Muscle layer of colon (tissue), 2 donors: ENCODE data around the gene ADIPOR1.
"Not testable (repeated sequence)": the region's sequence is repeated elsewhere in the genome, so short reads cannot be mapped to it uniquely, and the experiment has no call there.

Source experiments
- H3K27ac ChIP-seq: one replicate; pipeline ENCODE4 v1.7.0; 2013; ENCODE audit warnings: low read depth, mild to moderate bottlenecking, low read length, moderate library complexity
- H3K27me3 ChIP-seq, 2 donors: one replicate each; pipeline ENCODE4 v1.7.0; 2013; ENCODE audit warnings: low read length in 2 of 2, mild to moderate bottlenecking in 2 of 2; ENCODE audit not compliant: insufficient read depth in 2 of 2, control insufficient read depth in 1 of 2
- H3K36me3 ChIP-seq: one replicate; pipeline ENCODE4 v1.7.0; 2013; ENCODE audit warnings: mild to moderate bottlenecking, low read length; ENCODE audit not compliant: insufficient read depth
- H3K4me1 ChIP-seq: one replicate; pipeline ENCODE4 v1.7.0; 2013; ENCODE audit warnings: mild to moderate bottlenecking, low read length; ENCODE audit not compliant: insufficient read depth
- H3K4me3 ChIP-seq, 2 donors: one replicate each; pipeline ENCODE4 v1.7.0; 2013; ENCODE audit warnings: low read length in 2 of 2, low read depth in 1 of 2, mild to moderate bottlenecking in 1 of 2, moderate library complexity in 1 of 2
- H3K9ac ChIP-seq: one replicate; pipeline ENCODE4 v1.7.0; 2013; ENCODE audit warnings: low read length
- H3K9me3 ChIP-seq: one replicate; pipeline ENCODE4 v1.7.0; 2013; ENCODE audit warnings: mild to moderate bottlenecking, low read length
- donor health status: abdominal sarcoma.
- donor health status: Adenocarcinoma of cecum.

ADIPOR1 gene

GRCh38 chr1:202989879-202990278 lies 31.8 kb upstream of the ADIPOR1 start:
- Histone ChIP-seq H3K4me1 (no peaks in the 10 kb centered on the region), H3K4me3 (no peak overlapping the region), H3K27ac (no peak overlapping the region), H3K9me3 (no peaks in the 10 kb centered on the region), H3K9ac (no peak overlapping the region), H3K36me3 (no peaks in the 10 kb centered on the region), H3K27me3 (no peaks in the 10 kb centered on the region)

DNA sequence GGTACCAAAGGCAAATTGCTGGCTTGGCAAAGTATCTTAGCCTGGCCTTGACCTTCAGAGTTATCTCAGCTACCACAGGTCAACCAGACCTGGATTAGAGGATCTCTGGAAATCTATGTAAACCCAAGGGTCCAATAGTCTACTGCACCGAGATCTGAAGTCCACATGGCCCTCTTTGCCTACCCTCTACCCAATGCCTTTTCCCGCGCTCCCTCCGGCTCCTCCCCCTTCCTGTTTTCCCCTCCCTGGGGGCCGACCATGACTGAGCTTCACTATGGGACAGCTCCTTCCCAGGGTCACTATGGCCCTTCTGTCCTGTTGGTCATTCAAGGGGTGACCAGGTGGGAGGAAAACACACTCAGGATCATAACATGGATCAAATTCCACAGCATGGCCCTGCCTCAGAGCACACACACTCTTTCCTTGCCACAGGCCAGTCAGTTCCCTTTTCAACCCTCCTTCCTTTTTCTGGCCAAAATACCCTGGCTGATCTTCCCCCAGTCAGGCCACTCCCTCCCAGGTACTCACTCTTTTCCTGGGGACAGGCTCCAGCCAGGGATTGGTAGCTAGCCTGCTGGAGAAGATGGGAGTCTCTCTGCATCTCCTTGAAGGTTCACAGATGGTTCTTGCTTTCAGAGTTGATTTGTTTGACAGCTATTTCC lies 29.9 kb upstream of the ADIPOR1 start:
- Histone ChIP-seq H3K9ac (no peak overlapping the region), H3K9me3 (no peaks in the 10 kb centered on the region), H3K27ac (no peak overlapping the region), H3K36me3 (no peaks in the 10 kb centered on the region), H3K27me3 (no peaks in the 10 kb centered on the region), H3K4me1 (no peaks in the 10 kb centered on the region), H3K4me3 (no peak overlapping the region)

GRCh38 chr1:202987255-202987654 lies 29.1 kb upstream of the ADIPOR1 start:
- Histone ChIP-seq H3K27ac (no peak overlapping the region), H3K4me3 (no peak overlapping the region), H3K27me3 (no peaks in the 10 kb centered on the region), H3K36me3 (no peaks in the 10 kb centered on the region), H3K9me3 (no peaks in the 10 kb centered on the region), H3K4me1 (no peaks in the 10 kb centered on the region), H3K9ac (no peak overlapping the region)

GRCh38 chr1:202986120-202986519 lies 28.0 kb upstream of the ADIPOR1 start:
- H3K4me1 ChIP-seq, H3K36me3 ChIP-seq, H3K4me3 ChIP-seq, H3K9me3 ChIP-seq, H3K27ac ChIP-seq, H3K9ac ChIP-seq, H3K27me3 ChIP-seq: not testable (repeated sequence)

DNA sequence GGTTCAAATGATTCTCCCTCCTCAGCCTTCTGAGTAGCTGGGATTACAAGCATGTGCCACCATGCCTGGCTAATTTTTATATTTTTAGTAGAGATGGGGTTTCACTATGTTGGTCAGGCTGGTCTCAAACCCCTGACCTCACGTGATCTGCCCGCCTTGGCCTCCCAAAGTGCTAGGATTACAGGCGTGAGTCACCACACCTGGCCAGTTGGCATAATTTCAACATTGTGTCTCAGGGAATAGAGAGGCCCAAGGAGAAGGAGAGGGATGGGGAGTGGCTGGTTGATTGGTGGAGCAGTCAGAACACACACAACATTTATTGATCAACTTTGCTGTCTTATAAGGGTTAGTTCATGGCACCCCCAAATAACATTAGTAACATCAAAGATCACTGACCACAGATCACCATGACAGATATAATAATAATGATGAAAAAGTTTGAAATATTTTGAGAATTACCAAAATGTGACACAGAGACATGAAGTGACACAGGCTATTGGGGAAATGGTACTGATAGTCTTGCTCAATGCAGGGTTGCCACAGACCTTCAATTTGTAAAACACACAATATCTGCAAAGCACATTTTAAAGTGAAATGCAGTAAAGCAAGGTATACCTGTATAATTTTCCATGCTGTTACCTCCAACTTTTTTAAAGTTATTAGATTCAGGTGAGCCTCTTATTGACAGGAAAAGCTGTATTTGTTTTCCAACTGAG lies 24.8 kb upstream of the ADIPOR1 start:
- Histone ChIP-seq H3K27ac (no peak overlapping the region), H3K4me3 (no peak overlapping the region)

GRCh38 chr1:202981939-202982338 lies 23.8 kb upstream of the ADIPOR1 start:
- Histone ChIP-seq H3K27me3 (no peaks in the 10 kb centered on the region), H3K9me3 (no peaks in the 10 kb centered on the region), H3K9ac (no peak overlapping the region), H3K36me3 (no peaks in the 10 kb centered on the region), H3K4me1 (no peaks in the 10 kb centered on the region), H3K27ac (no peak overlapping the region), H3K4me3 (no peak overlapping the region)

More for the DNA sequence above, 24.8 kb upstream of the ADIPOR1 start:
- no peaks in the 10 kb centered on the region for H3K36me3 ChIP-seq
- no peaks in the 10 kb centered on the region for H3K9me3 ChIP-seq
- H3K9ac ChIP-seq, result no peak overlapping the region
- no peaks in the 10 kb centered on the region for H3K27me3 ChIP-seq
- no peaks in the 10 kb centered on the region for H3K4me1 ChIP-seq

DNA sequence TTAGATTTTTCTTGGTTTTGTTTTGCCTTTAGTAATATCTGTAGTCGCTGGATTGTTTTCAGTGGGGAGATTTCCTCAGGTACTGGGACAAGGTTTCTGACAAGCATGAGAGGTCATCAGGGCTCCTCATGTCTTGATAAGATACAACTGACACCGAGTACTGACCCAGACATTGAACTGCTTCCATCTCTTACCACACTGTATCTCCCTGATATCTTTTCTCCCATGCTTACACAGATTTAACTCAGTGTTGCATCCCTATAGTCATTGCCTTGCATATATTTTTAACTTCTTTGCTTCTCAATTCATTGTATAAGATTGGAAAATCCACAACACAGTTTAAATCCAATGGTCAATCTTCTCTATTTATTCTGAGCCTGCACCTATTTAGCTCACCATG lies 21.3 kb upstream of the ADIPOR1 start:
- no peak overlapping the region for H3K27ac ChIP-seq
- no peaks in the 10 kb centered on the region for H3K27me3 ChIP-seq
- H3K36me3 ChIP-seq, result no peaks in the 10 kb centered on the region
- no peaks in the 10 kb centered on the region for H3K9me3 ChIP-seq
- no peak overlapping the region for H3K4me3 ChIP-seq
- no peak overlapping the region for H3K9ac ChIP-seq
- no peaks in the 10 kb centered on the region for H3K4me1 ChIP-seq

- Histone ChIP-seq H3K4me1 (no peaks in the 10 kb centered on the region), H3K4me3 (no peak overlapping the region), H3K27me3 (no peaks in the 10 kb centered on the region), H3K9me3 (no peaks in the 10 kb centered on the region), H3K9ac (no peak overlapping the region), H3K36me3 (no peaks in the 10 kb centered on the region), H3K27ac (no peak overlapping the region)
These were observed 18.5 kb upstream of the ADIPOR1 start for GRCh38 chr1:202976633-202977032.

GRCh38 chr1:202974856-202975255 lies 16.7 kb upstream of the ADIPOR1 start:
- Histone ChIP-seq H3K27me3 (no peaks in the 10 kb centered on the region), H3K4me3 (no peak overlapping the region), H3K4me1 (no peaks in the 10 kb centered on the region), H3K9me3 (no peaks in the 10 kb centered on the region), H3K36me3 (no peaks in the 10 kb centered on the region), H3K9ac (no peak overlapping the region), H3K27ac (no peak overlapping the region)

- no peak overlapping the region for H3K4me3 ChIP-seq
- no peak overlapping the region for H3K27ac ChIP-seq
- H3K27me3 ChIP-seq, result no peaks in the 10 kb centered on the region
- no peaks in the 10 kb centered on the region for H3K9me3 ChIP-seq
- no peak overlapping the region for H3K9ac ChIP-seq
- peaks cover 13% of the 10 kb centered on the region for H3K4me1 ChIP-seq
- no peaks in the 10 kb centered on the region for H3K36me3 ChIP-seq
These were observed 13.9 kb upstream of the ADIPOR1 start for GRCh38 chr1:202972046-202972445.

- peaks cover 4% of the 10 kb centered on the region for H3K36me3 ChIP-seq
- peaks cover 20% of the 10 kb centered on the region for H3K4me1 ChIP-seq
- H3K27ac ChIP-seq, result no peak overlapping the region
- no peaks in the 10 kb centered on the region for H3K27me3 ChIP-seq
- H3K9ac ChIP-seq, result no peak overlapping the region
- H3K9me3 ChIP-seq, result no peaks in the 10 kb centered on the region
- no peak overlapping the region for H3K4me3 ChIP-seq
These were observed 10.8 kb upstream of the ADIPOR1 start for GRCh38 chr1:202968895-202969295.

GRCh38 chr1:202968351-202968750 lies 10.2 kb upstream of the ADIPOR1 start:
- peaks cover 20% of the 10 kb centered on the region for H3K4me1 ChIP-seq
- H3K27me3 ChIP-seq, result no peaks in the 10 kb centered on the region
- H3K9me3 ChIP-seq, result no peaks in the 10 kb centered on the region
- peaks cover 4% of the 10 kb centered on the region for H3K36me3 ChIP-seq
- H3K27ac ChIP-seq, result peak overlapping the region; percentile 61
- no peak overlapping the region for H3K4me3 ChIP-seq
- peak overlapping the region; percentile 37 for H3K9ac ChIP-seq
